Measurements from ENCODE around the gene RGS7. TPM values are rescaled to one million over a fixed set of nuclear protein-coding genes. Genes with fewer than 3 reads are reported as not detected.
"Not testable (repeated sequence)": the region's sequence is repeated elsewhere in the genome, so short reads cannot be mapped to it uniquely, and the experiment has no call there.

The RGS7 gene
- total RNA-seq, 4 donors from 2014 or later, result not detected

GRCh38 chr1:240906477-240906876, 450.5 kb downstream of the RGS7 start:
- intact Hi-C loops (cut with DNase I; ENCODE audit: low total_unique reads) (no loop called here), in situ Hi-C loops (cut with MboI; ENCODE audit: low sequenced_read_pairs in 4 of 4) (no loop called here)
- H3K4me3 ChIP-seq, result no peak overlapping the region
- no peaks in the 10 kb centered on the region for H3K4me1 ChIP-seq
- DNase-seq (no peak), ATAC-seq (no peak)
- no peaks in the 10 kb centered on the region for H3K9me3 ChIP-seq
- TF ChIP-seq, protein P1, sequence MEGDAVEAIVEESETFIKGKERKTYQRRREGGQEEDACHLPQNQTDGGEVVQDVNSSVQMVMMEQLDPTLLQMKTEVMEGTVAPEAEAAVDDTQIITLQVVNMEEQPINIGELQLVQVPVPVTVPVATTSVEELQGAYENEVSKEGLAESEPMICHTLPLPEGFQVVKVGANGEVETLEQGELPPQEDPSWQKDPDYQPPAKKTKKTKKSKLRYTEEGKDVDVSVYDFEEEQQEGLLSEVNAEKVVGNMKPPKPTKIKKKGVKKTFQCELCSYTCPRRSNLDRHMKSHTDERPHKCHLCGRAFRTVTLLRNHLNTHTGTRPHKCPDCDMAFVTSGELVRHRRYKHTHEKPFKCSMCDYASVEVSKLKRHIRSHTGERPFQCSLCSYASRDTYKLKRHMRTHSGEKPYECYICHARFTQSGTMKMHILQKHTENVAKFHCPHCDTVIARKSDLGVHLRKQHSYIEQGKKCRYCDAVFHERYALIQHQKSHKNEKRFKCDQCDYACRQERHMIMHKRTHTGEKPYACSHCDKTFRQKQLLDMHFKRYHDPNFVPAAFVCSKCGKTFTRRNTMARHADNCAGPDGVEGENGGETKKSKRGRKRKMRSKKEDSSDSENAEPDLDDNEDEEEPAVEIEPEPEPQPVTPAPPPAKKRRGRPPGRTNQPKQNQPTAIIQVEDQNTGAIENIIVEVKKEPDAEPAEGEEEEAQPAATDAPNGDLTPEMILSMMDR (IDR thresholded peaks at IDR 0.05 in 4 of 5, conservative IDR thresholded peaks at IDR 0.05 in 1 of 5), result no peak
- no peak for TF ChIP-seq POLR2A (IDR thresholded peaks at IDR 0.05)
- no peaks in the 10 kb centered on the region for H3K36me3 ChIP-seq
- H3K27me3 ChIP-seq, result no peaks in the 10 kb centered on the region
- H3K27ac ChIP-seq, result no peak overlapping the region

DNA sequence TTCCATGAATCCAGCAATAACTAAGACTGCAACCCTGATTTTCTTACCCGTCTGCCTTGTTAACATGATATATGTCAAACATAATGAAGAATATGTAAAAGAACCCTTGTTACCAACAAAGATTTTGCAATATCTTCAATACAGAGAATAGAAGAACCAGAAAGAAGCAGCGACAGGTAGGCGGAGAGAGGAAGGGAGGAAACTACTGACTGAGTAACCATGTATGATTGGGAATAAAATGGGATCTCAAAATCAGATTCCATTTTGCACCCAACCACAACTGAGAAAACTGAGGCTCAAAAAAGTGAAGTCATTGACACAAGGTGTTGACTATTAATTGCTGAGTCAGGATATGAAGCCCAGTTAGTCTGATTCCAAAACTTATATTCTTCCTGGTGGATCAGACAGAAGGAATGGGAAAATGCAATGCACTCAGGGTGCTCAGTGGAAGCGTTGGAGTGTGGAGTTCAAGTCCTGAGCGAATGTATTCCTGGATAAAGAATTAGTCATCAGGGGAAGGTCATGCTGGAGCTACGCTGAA, 451.7 kb downstream of the RGS7 start:
- Histone ChIP-seq H3K4me3 (no peak overlapping the region), H3K27me3 (no peaks in the 10 kb centered on the region), H3K36me3 (no peaks in the 10 kb centered on the region), H3K9me3 (no peaks in the 10 kb centered on the region), H3K27ac (no peak overlapping the region), H3K4me1 (no peaks in the 10 kb centered on the region)
- TF ChIP-seq, protein P1 (IDR thresholded peaks at IDR 0.05 in 4 of 5, conservative IDR thresholded peaks at IDR 0.05 in 1 of 5), result no peak
- no peak for TF ChIP-seq POLR2A (IDR thresholded peaks at IDR 0.05)
- ATAC-seq, result no peak
- intact Hi-C loops (cut with DNase I; ENCODE audit: low total_unique reads), result no loop called here
- DNase-seq, result no peak
- in situ Hi-C loops (cut with MboI; ENCODE audit: low sequenced_read_pairs in 4 of 4), result no loop called here

GRCh38 chr1:240895424-240895823, 461.6 kb downstream of the RGS7 start:
- intact Hi-C loops (cut with DNase I; ENCODE audit: low total_unique reads); H3K27me3 ChIP-seq; H3K36me3 ChIP-seq; ATAC-seq; DNase-seq; H3K27ac ChIP-seq; in situ Hi-C loops (cut with MboI; ENCODE audit: low sequenced_read_pairs in 4 of 4); H3K9me3 ChIP-seq; H3K4me3 ChIP-seq; H3K4me1 ChIP-seq: not testable (repeated sequence)

GRCh38 chr1:240888787-240889048, 468.3 kb downstream of the RGS7 start:
- Histone ChIP-seq H3K27me3 (no peaks in the 10 kb centered on the region), H3K9me3 (no peaks in the 10 kb centered on the region), H3K36me3 (no peaks in the 10 kb centered on the region), H3K4me1 (no peaks in the 10 kb centered on the region), H3K27ac (no peak overlapping the region), H3K4me3 (no peak overlapping the region)
- ATAC-seq, result no peak
- in situ Hi-C loops (cut with MboI; ENCODE audit: low sequenced_read_pairs in 4 of 4) (no loop called here), intact Hi-C loops (cut with DNase I; ENCODE audit: low total_unique reads) (no loop called here)
- no peak for DNase-seq
- TF ChIP-seq, protein P1 (IDR thresholded peaks at IDR 0.05 in 4 of 5, conservative IDR thresholded peaks at IDR 0.05 in 1 of 5), result no peak
- TF ChIP-seq POLR2A (IDR thresholded peaks at IDR 0.05), result no peak

- in situ Hi-C loops (cut with MboI; ENCODE audit: low sequenced_read_pairs in 4 of 4), result no loop called here
- ATAC-seq, result no peak
- no peaks in the 10 kb centered on the region for H3K4me1 ChIP-seq
- H3K9me3 ChIP-seq, result no peaks in the 10 kb centered on the region
- no peak for DNase-seq
- H3K27ac ChIP-seq, result no peak overlapping the region
- H3K36me3 ChIP-seq, result no peaks in the 10 kb centered on the region
- no peaks in the 10 kb centered on the region for H3K27me3 ChIP-seq
- H3K4me3 ChIP-seq, result no peak overlapping the region
- intact Hi-C loops (cut with DNase I; ENCODE audit: low total_unique reads), result no loop called here
- TF ChIP-seq, protein P1 (IDR thresholded peaks at IDR 0.05 in 4 of 5, conservative IDR thresholded peaks at IDR 0.05 in 1 of 5), result no peak
- TF ChIP-seq POLR2A (IDR thresholded peaks at IDR 0.05), result no peak
These were observed 468.8 kb downstream of the RGS7 start for GRCh38 chr1:240888039-240888786.
